Measurements from ENCODE around the gene TGFBRAP1.

GRCh38 chr2:105315314-105315713 lies 14.2 kb downstream of the TGFBRAP1 start:
- no peak for TF ChIP-seq GATA3 (IDR thresholded peaks at IDR 0.05; ENCODE audit: low read depth, low read length)
- TF ChIP-seq GATA2 (IDR thresholded peaks at IDR 0.05; ENCODE audit: low read depth, low read length): no peak
